HepG2 (cell line): ENCODE results near the gene ENAH. TPM values are rescaled to one million over a fixed set of nuclear protein-coding genes. Genes with fewer than 3 reads are reported as not detected.

ENCODE experiments used
- ATAC-seq: fragments of 200-7000 bp; cut with Tn5 transposase; 3 replicates; pipeline ENCODE4 v1.9.1; 2020; ENCODE audit warnings: mild to moderate bottlenecking, moderate library complexity
- BruUV-seq: library from RNA; stranded (reverse); fragments of 400-500 nt; replicated peaks from 2 replicates; lab custom pipeline; 2021; lab: Mats Ljungman, UMichigan
- CTCF ChIA-PET: fragments of 300-600 bp; formaldehyde crosslinking; extraction: SDS; loops from one replicate; lab custom pipeline; 2021; ENCODE audit warnings: low total read pairs, inconsistent platforms, low intra/inter-chr PET ratio; lab: Yijun Ruan, JAX
- POLR2A ChIA-PET: fragments of 350-600 bp; sonication (Branson Sonifier 250); formaldehyde crosslinking; loops from one replicate; lab custom pipeline; 2020; ENCODE audit warnings: antibody characterized with exemption, inconsistent platforms; lab: Yijun Ruan, JAX
- DNase-seq: peaks from one replicate; pipeline ENCODE4 v3.0.0-alpha.2; 2015; ENCODE audit warnings: low spot score
- FAIRE-seq: peaks from 3 replicates; lab custom pipeline; 2011; peaks lifted over from hg19 to GRCh38; lab: Jason Lieb, UNC
- H2AFZ ChIP-seq: one replicate; pipeline ENCODE4 v1.6.1; 2011; ENCODE audit warnings: low read length, inconsistent platforms
- H3K27ac ChIP-seq: fragments of 300-600 bp; 3 replicates; pipeline ENCODE4 v1.8.0; 2011; ENCODE audit warnings: mixed run types, mild to moderate bottlenecking, mixed read lengths, low read length, inconsistent platforms; ENCODE audit not compliant: insufficient read depth; ENCODE audit errors: extremely low read length
- H3K27me3 ChIP-seq, 2 experiments: fragments of 200-600 bp in 1 of 2; 2 replicates in 1 of 2; 3 replicates in 1 of 2; pipeline versions ENCODE4 v1.6.0 to v1.8.0; 2011; ENCODE audit warnings: low read length in 2 of 2, mild to moderate bottlenecking in 2 of 2, moderate library complexity in 2 of 2, inconsistent platforms in 1 of 2; ENCODE audit not compliant: insufficient read depth in 2 of 2, control insufficient read depth in 1 of 2
- H3K36me3 ChIP-seq, 2 experiments: fragments of 200-600 bp in 1 of 2; replicated peaks in 1 of 2; 2 replicates in 1 of 2; 3 replicates in 1 of 2; pipeline versions ENCODE4 v1.5.1 to v1.8.0; 2011; ENCODE audit warnings: low read length in 2 of 2, inconsistent platforms in 1 of 2; ENCODE audit not compliant: insufficient read depth in 2 of 2, control insufficient read depth in 1 of 2
- H3K4me1 ChIP-seq: 2 replicates; pipeline ENCODE4 v1.5.1; 2012; ENCODE audit warnings: low read length, inconsistent platforms; ENCODE audit not compliant: insufficient read depth
- H3K4me2 ChIP-seq: 2 replicates; pipeline ENCODE4 v1.6.0; 2011; ENCODE audit warnings: low read depth, low read length, inconsistent platforms
- H3K4me3 ChIP-seq, 3 experiments: fragments of 200-600 bp in 1 of 3; sonication (generic), shearing (Covaris generic) in 1 of 3; replicated peaks in 1 of 3; 2 replicates each; pipeline ENCODE4 v1.5.1; 2011 to 2016; ENCODE audit warnings: low read length in 3 of 3, inconsistent platforms in 2 of 3, low read depth in 2 of 3, mild to moderate bottlenecking in 2 of 3, control low read depth in 1 of 3, mixed read lengths in 1 of 3; ENCODE audit not compliant: insufficient read depth in 1 of 3
- H3K79me2 ChIP-seq: one replicate; pipeline ENCODE4 v1.6.1; 2011; ENCODE audit warnings: low read length, inconsistent platforms; ENCODE audit not compliant: insufficient read depth
- H3K9ac ChIP-seq: 2 replicates; pipeline ENCODE4 v1.6.0; 2011; ENCODE audit warnings: mild to moderate bottlenecking, low read depth, low read length, inconsistent platforms; ENCODE audit not compliant: insufficient read depth
- H3K9me3 ChIP-seq: 2 replicates; pipeline ENCODE4 v1.5.1; 2012; ENCODE audit warnings: mild to moderate bottlenecking, low read length
- H4K20me1 ChIP-seq: 2 replicates; pipeline ENCODE4 v1.6.0; 2011; ENCODE audit warnings: inconsistent platforms, mild to moderate bottlenecking, low read length, moderate library complexity; ENCODE audit not compliant: insufficient read depth
- GABPA ChIP-seq, 2 experiments: IDR thresholded peaks; 2 replicates each; pipeline ENCODE4 v1.6.1; 2011 to 2016; ENCODE audit warnings: low read depth in 2 of 2, low read length in 1 of 2, missing biosample characterization in 1 of 2, missing genetic modification characterization in 1 of 2
- ZNF687 ChIP-seq: sonication (generic); formaldehyde crosslinking; IDR thresholded peaks from 2 replicates; pipeline ENCODE4 v1.5.1; 2020; ENCODE audit warnings: mild to moderate bottlenecking, missing genetic modification reagents, moderate library complexity
- WGBS: methylation state at CpG from one replicate; pipeline ENCODE4 v1.1.6; 2017; ENCODE audit warnings: low lambda C conversion rate; 5-methylcytosine and 5-hydroxymethylcytosine counted together
- in situ Hi-C: cut with HindIII; loops from 2 replicates; pipeline ENCODE4 v1.10.0; 2017; ENCODE audit warnings: low pct_unique_long_range_greater_than_20kb; ENCODE audit not compliant: extremely low pct_ligation_motif_present
- intact Hi-C: fragments of 100-400 bp; cut with micrococcal nuclease; formaldehyde crosslinking; loops from one replicate; pipeline ENCODE4 v1.10.0; 2022; ENCODE audit not compliant: unreplicated experiment
- polyA plus RNA-seq, 8 experiments: library from polyadenylated mRNA; depleted of rRNA in 3 of 8; stranded (reverse) in 7 of 8; unstranded in 1 of 8; fragments of >200 nt; fragmentation: Illumina TruSeq in 4 of 8; extraction: Trizol in 4 of 8; gene quantifications; 2 replicates each; pipeline versions ENCODE4 v1.2.1 to v1.2.3, GENCODE V29; 2011 to 2016; ENCODE audit warnings: low read depth in 4 of 8, missing spikeins in 1 of 8, mixed read lengths in 1 of 8; ENCODE audit not compliant: insufficient read depth in 1 of 8
- total RNA-seq, 5 experiments: library from RNA; depleted of rRNA; stranded (reverse); fragments of >200 nt; fragmentation: Illumina TruSeq; extraction: Trizol; gene quantifications; 2 replicates each; pipeline ENCODE4 v1.2.3, GENCODE V29; 2016; ENCODE audit warnings: low read depth in 1 of 5
- TF ChIP-seq, protein P1 (sequence below): sonication (generic); formaldehyde crosslinking; conservative IDR thresholded peaks from 2 replicates; pipeline ENCODE4 v1.4.0; 2020; ENCODE audit warnings: mild to moderate bottlenecking, missing genetic modification reagents, moderate library complexity
- TF ChIP-seq, protein P2 (sequence below): sonication (generic); formaldehyde crosslinking; IDR thresholded peaks from 2 replicates; pipeline ENCODE4 v1.4.0; 2020; ENCODE audit warnings: low read depth, mild to moderate bottlenecking, missing genetic modification reagents

The ENAH gene
- total and polyA plus RNA-seq, 2 of the 13 experiments (the other 11 are each of a cell fraction or from before 2014, with no cell fraction given), result 22.1 to 58.3 TPM

DNA sequence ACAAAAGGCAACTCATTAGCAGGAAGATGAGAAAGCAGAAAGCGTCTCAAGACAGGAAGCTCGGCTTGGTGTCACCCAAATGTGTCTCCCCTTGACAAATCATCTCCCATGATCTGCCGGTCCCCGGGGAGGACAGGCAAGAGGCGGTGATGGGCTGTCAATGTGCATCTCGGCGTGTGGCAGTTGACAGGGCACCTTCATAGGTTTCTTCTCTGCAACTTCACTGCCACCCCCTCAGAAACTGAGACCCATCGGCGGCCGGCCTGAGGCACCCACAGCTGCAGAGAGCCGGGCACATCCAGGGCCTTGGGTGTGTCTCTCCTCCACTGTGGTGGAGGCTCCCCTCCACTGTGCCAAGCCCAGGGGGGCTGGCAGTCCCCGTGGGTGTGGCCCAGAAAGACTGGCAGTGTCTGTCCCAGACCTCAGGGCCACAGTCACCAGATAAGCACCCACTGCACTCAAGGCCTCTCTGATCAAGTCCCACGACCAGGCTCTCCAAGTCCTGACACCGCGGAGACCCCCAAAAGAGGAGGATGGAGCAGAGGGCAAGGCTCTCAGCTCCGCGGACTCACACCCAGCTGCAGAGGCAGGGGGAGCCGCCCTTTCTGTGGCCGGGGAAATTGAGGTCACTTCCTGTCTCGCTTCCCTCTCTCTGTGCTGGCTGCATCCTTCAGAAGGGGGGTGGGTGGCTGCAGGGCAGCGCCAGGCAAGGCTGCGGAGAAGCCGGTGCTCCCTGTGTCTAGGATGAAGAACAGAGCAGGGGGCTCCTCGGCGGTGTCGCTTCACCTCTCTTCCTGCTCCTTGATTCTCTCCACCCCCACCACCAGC is 185.5 kb downstream of the ENAH start:
- no peaks in the 10 kb centered on the region for H3K79me2 ChIP-seq
- ATAC-seq, result no peak
- H3K36me3 ChIP-seq, result no peaks in the 10 kb centered on the region
- in situ Hi-C loops, result no loop called here
- TF ChIP-seq, protein P1, sequence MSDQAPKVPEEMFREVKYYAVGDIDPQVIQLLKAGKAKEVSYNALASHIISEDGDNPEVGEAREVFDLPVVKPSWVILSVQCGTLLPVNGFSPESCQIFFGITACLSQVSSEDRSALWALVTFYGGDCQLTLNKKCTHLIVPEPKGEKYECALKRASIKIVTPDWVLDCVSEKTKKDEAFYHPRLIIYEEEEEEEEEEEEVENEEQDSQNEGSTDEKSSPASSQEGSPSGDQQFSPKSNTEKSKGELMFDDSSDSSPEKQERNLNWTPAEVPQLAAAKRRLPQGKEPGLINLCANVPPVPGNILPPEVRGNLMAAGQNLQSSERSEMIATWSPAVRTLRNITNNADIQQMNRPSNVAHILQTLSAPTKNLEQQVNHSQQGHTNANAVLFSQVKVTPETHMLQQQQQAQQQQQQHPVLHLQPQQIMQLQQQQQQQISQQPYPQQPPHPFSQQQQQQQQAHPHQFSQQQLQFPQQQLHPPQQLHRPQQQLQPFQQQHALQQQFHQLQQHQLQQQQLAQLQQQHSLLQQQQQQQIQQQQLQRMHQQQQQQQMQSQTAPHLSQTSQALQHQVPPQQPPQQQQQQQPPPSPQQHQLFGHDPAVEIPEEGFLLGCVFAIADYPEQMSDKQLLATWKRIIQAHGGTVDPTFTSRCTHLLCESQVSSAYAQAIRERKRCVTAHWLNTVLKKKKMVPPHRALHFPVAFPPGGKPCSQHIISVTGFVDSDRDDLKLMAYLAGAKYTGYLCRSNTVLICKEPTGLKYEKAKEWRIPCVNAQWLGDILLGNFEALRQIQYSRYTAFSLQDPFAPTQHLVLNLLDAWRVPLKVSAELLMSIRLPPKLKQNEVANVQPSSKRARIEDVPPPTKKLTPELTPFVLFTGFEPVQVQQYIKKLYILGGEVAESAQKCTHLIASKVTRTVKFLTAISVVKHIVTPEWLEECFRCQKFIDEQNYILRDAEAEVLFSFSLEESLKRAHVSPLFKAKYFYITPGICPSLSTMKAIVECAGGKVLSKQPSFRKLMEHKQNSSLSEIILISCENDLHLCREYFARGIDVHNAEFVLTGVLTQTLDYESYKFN, result no peak
- TF ChIP-seq, protein P2, sequence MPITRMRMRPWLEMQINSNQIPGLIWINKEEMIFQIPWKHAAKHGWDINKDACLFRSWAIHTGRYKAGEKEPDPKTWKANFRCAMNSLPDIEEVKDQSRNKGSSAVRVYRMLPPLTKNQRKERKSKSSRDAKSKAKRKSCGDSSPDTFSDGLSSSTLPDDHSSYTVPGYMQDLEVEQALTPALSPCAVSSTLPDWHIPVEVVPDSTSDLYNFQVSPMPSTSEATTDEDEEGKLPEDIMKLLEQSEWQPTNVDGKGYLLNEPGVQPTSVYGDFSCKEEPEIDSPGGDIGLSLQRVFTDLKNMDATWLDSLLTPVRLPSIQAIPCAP (CRISPR knock-in tag), result no peak
- TF ChIP-seq GABPA (IDR thresholded peaks at IDR 0.05; ENCODE audit: low read depth, low read length), result peak; percentile 30
- TF ChIP-seq GABPA (CRISPR knock-in tag; IDR thresholded peaks at IDR 0.05; ENCODE audit: low read depth), result peak; percentile 68
- TF ChIP-seq ZNF687 (CRISPR knock-in tag), result 0 out of 2 replicates have a peak, but pooled peaks have one; percentile 17
- no peak overlapping the region for H3K9ac ChIP-seq
- no peak for DNase-seq
- WGBS, result 56% methylated on average over 11 of the region's 26 CpGs
- H3K27ac ChIP-seq, result no peak overlapping the region
- ChIA-PET CTCF (no interaction called here), POLR2A (no interaction called here)
- peaks cover 0 to 14% of the 10 kb centered on the region in 2 experiments; a peak in 3 of 5 replicates for H3K27me3 ChIP-seq
- peaks cover 17% of the 10 kb centered on the region for H3K4me1 ChIP-seq
- BruUV-seq, result no TSS peak
- intact Hi-C loops, result no loop called here
- FAIRE-seq, result no peak
- H3K4me3 ChIP-seq, result no peak overlapping the region
- no peaks in the 10 kb centered on the region for H3K9me3 ChIP-seq
- no peaks in the 10 kb centered on the region for H4K20me1 ChIP-seq
- no peak overlapping the region for H3K4me2 ChIP-seq
- no peak overlapping the region for H2AFZ ChIP-seq
